Large intestine (tissue), 3 donors: ENCODE data around the gene RPS6KA4. TPM values are rescaled to one million over a fixed set of nuclear protein-coding genes. Genes with fewer than 3 reads are reported as not detected.

ENCODE experiments used
- DNase-seq, 2 donors: peaks; one replicate each; pipeline versions ENCODE4 v3.0.0 to v3.0.0-alpha.2; 2013
- H3K27ac ChIP-seq: one replicate; pipeline ENCODE4 v1.5.1; 2013; ENCODE audit warnings: low read length
- H3K27me3 ChIP-seq: 2 replicates; pipeline ENCODE4 v1.6.1; 2013; ENCODE audit warnings: low read length; ENCODE audit not compliant: control insufficient read depth, insufficient read depth
- H3K36me3 ChIP-seq: 2 replicates; pipeline ENCODE4 v1.6.1; 2013; ENCODE audit warnings: low read length; ENCODE audit not compliant: control insufficient read depth, insufficient read depth
- H3K4me1 ChIP-seq: one replicate; pipeline ENCODE4 v1.6.1; 2013; ENCODE audit warnings: low read length; ENCODE audit not compliant: control insufficient read depth, insufficient read depth
- H3K4me3 ChIP-seq: one replicate; pipeline ENCODE4 v1.5.1; 2013; ENCODE audit warnings: low read length
- H3K9me3 ChIP-seq: one replicate; pipeline ENCODE4 v1.6.1; 2013; ENCODE audit warnings: mild to moderate bottlenecking, low read depth, low read length, moderate library complexity; ENCODE audit not compliant: control insufficient read depth
- WGBS: methylation state at CpG from one replicate; pipeline ENCODE4 v1.1.5; 2013; ENCODE audit warnings: low lambda C conversion rate; ENCODE audit not compliant: insufficient coverage; 5-methylcytosine and 5-hydroxymethylcytosine counted together
- polyA plus RNA-seq: library from polyadenylated mRNA; unstranded; fragments of 120-200 nt; gene quantifications from one replicate; pipeline ENCODE4 v1.2.1, GENCODE V29; 2013

The RPS6KA4 gene
- polyA plus RNA-seq, 1 donor, result 25.8 TPM

DNA sequence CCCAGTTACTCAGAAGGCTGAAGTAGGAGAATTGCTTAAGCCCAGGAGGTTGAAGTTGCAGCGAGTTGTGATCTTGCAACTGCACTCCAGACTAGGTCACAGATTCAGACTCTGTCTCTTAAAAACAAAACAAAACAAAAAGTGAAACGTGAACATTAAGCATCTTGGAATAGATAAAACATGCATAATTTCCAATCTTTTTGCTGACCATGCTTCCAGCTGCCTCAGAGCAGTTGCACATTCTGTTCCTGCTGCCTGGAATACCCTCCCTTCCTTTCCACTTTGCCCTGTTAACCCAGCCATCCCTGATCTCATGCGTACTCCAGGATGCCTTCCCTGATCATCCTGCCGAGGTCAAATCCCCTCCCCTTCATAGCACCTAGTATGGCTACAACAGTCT is 19.7 kb upstream of the RPS6KA4 start:
- no CpG with 5 or more reads among the region's 4 CpGs for WGBS
- no peak overlapping the region for H3K4me3 ChIP-seq
- H3K9me3 ChIP-seq, result peaks cover 4% of the 10 kb centered on the region
- H3K36me3 ChIP-seq, result no peaks in the 10 kb centered on the region
- peaks cover 16% of the 10 kb centered on the region for H3K27me3 ChIP-seq
- peaks cover 38% of the 10 kb centered on the region for H3K4me1 ChIP-seq
- DNase-seq, result no peak
- H3K27ac ChIP-seq, result no peak overlapping the region

DNA sequence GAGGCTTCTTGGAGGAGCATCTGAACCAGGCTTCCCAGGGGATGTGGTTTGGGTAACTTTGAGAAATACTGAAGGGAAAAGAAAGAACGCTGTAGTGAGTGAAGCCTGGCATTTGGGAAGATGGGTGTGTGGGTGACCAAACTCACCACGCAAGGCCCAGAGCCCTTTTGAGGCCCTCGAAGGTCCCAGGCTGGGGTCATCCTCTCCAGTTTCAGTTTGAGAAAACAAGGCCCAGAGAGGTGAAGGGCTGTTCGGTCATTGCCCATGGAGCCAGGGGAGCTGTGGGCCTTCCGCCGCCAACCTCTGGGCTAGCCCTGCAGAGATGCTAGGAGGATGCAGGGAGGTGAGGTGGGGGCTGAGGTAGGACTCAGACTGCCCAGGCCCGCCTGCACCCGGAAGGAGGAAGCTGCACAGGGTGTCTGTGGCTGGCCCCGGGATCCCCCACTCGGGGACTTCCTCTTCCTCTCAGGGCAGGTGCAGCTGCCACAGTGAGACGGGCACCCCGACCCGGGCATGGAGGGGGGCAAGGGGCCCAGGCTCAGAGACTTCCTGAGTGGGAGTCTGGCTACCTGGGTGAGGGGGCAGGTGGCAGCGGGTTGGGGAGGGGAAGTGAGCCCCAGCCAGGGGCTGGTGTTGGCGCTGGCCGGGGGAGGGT is 19.1 kb upstream of the RPS6KA4 start, which contains the start of gene CCDC88B:
Gene CCDC88B (plus strand): TSS at position 451 of the 655 bp plus-strand sequence. CDS start 63 bp downstream, at position 514.
- Histone ChIP-seq H3K4me3 (no peak within 1 kb of the TSS), H3K36me3 (no peaks in the 10 kb centered on the region), H3K4me1 (peaks cover 36% of the 10 kb centered on the region), H3K27me3 (peaks cover 16% of the 10 kb centered on the region), H3K9me3 (peaks cover 4% of the 10 kb centered on the region), H3K27ac (no peak within 1 kb of the TSS)
- DNase-seq, result no peak
- no CpG with 5 or more reads among the region's 16 CpGs for WGBS

DNA sequence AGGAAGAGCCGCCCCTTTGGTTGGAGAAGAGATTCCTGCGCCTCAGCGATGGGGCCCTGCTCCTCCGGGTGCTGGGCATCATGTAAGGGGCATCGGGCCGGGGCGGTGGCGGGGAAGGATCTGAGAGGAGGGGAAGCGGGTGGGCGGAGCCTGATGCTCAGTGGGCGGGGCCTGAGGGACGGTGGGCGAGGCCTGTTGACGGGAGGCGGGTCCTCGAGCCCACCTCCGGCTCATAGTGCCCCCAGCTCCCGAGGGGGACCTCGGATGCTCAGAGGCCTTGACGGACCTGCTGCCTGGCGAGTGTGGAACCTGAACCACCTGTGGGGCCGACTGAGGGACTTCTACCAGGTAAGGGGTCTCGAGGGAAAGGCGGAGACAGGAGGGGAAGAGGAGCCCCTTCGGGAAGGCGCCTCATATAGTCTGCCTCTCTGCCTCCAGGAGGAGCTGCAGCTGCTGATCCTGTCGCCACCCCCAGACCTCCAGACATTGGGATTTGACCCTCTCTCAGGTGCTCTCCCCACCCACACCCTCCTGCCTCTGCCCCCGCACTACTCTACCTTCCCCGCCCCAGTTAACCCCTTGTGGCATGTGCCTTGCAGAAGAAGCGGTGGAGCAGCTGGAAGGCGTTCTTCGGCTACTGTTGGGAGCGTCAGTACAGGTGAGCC is 18.2 kb upstream of the RPS6KA4 start:
- WGBS, result no CpG with 5 or more reads among the region's 33 CpGs
- Histone ChIP-seq H3K9me3 (peaks cover 4% of the 10 kb centered on the region), H3K4me1 (peaks cover 31% of the 10 kb centered on the region), H3K36me3 (no peaks in the 10 kb centered on the region), H3K27ac (no peak overlapping the region), H3K27me3 (peaks cover 16% of the 10 kb centered on the region), H3K4me3 (no peak overlapping the region)
- no peak for DNase-seq

DNA sequence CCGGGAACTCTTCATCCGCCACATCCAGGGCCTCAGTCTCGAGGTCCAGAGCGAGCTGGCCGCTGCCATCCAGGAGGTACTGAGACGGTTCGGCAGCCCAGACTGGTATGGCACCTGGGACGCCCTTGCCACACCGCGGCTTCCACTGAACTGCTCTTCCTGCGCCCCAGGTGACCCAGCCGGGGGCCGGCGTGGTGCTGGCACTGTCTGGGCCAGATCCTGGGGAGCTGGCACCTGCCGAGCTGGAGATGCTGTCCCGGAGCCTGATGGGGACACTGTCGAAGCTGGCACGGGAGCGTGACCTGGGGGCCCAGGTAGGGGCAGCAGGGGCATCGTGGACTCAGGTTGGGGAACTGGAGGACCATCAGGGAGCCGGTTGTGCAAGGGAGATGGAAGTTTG is 17.5 kb upstream of the RPS6KA4 start:
- WGBS, result no CpG with 5 or more reads among the region's 21 CpGs
- Histone ChIP-seq H3K27me3 (peaks cover 16% of the 10 kb centered on the region), H3K4me1 (peaks cover 31% of the 10 kb centered on the region), H3K9me3 (peaks cover 4% of the 10 kb centered on the region), H3K27ac (no peak overlapping the region), H3K36me3 (no peaks in the 10 kb centered on the region), H3K4me3 (no peak overlapping the region)
- no peak for DNase-seq

DNA sequence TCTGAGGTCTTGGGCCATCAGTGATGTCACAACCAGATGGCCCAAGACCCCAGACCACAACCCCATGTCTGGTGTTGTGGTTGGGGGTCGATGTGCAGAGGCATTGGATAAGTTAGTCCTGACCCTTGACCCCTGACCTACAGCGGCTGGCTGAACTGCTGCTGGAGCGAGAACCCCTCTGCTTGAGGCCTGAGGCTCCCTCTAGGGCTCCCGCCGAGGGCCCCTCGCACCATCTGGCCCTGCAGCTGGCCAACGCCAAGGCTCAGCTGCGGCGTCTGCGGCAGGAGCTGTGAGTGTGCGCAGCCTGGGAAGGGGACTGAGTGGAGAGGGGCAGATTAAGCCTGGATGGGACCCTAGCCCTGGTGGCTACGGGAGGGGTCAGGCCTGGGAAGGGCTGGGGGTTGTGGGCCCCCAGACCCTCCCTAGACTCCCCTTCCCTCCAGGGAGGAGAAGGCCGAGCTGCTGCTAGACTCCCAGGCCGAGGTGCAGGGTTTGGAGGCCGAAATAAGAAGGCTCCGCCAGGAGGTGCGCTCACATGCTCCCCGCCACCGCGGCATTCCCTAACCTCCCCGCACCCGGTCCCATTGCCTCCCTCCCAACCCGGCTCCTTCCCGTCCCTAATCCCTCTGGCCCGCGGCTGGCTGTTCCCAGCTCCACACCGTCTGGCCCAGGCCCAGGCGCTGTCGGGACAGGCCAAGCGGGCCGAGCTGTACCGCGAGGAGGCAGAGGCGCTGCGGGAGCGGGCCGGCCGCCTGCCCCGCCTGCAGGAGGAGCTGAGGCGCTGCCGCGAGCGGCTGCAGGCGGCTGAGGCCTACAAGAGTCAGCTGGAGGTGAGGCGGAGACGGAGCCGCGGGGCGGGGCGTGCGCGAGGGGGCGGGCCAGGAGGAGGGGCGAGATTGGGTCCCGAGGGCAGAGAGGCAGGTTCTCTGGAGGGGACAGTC is 16.8 kb upstream of the RPS6KA4 start:
- Histone ChIP-seq H3K4me3 (peak overlapping the region; percentile 43), H3K27me3 (peaks cover 16% of the 10 kb centered on the region), H3K36me3 (no peaks in the 10 kb centered on the region), H3K9me3 (peaks cover 4% of the 10 kb centered on the region), H3K4me1 (peaks cover 31% of the 10 kb centered on the region), H3K27ac (peak overlapping the region; percentile 14)
- 40% methylated on average over 1 of the region's 55 CpGs for WGBS
- DNase-seq, result peak; percentile 88 to 92

DNA sequence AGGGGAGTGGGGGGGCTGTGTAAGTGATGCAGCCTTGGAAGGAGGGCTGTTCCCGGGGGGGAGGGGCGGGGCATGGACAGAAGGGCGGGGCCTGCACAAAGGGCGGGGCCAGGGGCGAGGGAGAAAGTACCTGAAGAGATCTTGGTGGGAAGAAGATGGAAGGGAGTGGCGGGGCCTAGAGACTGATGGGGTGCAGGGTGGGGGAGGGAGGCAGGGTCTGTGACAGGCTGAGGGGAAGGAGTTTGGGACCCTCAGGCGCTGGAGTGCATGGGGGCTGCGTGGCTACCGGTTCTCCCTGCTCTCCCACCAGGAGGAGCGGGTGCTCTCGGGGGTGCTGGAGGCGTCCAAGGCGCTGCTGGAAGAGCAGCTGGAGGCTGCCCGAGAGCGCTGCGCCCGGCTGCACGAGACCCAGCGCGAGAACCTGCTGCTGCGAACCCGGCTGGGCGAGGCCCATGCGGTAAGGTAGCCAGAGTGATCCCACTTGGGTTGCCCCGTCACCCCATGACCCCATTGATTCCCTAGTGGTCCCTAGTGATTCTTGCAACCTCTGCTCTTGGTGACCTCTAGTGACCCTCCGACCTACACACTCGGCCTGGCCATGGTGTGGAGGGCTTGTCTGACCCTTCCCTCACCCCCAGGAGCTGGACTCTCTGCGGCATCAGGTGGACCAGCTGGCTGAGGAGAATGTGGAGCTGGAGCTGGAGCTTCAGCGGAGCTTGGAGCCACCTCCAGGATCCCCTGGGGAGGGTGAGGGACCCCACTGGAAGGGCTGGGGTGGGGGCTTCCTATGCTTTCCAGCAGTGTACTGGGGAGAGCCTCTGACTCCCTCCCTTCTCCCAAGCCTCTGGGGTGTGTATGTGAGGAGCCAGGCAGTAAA is 15.9 kb upstream of the RPS6KA4 start:
- H3K9me3 ChIP-seq, result peaks cover 4% of the 10 kb centered on the region
- peaks cover 16% of the 10 kb centered on the region for H3K27me3 ChIP-seq
- no peaks in the 10 kb centered on the region for H3K36me3 ChIP-seq
- H3K4me3 ChIP-seq, result peak overlapping the region; percentile 10
- H3K4me1 ChIP-seq, result peaks cover 31% of the 10 kb centered on the region
- DNase-seq, result no peak
- no peak overlapping the region for H3K27ac ChIP-seq
- WGBS, result no CpG with 5 or more reads among the region's 29 CpGs

DNA sequence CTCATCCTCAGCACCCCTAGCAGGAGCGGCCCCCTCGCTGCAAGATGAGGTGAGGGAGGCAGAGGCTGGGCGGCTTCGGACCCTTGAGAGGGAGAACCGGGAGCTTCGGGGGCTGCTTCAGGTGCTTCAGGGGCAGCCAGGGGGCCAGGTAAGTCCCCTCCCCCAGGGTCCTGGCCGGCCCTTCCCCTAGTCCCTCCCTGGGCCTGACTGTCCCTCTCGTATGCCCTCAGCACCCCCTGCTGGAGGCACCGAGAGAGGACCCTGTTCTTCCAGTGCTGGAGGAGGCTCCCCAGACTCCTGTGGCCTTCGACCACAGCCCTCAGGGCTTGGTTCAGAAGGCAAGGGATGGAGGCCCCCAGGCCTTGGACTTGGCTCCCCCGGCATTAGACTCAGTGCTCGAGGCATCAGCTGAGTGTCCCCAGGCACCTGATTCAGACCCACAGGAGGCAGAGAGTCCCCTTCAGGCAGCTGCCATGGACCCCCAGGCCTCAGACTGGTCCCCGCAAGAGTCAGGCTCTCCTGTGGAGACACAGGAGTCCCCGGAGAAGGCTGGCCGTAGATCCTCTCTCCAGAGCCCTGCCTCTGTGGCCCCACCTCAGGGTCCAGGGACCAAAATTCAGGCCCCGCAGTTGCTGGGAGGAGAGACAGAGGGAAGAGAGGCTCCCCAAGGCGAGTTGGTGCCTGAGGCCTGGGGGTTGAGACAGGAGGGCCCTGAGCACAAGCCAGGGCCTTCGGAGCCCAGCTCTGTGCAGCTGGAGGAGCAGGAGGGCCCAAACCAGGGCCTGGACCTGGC is 15.0 kb upstream of the RPS6KA4 start:
- peaks cover 4% of the 10 kb centered on the region for H3K9me3 ChIP-seq
- peaks cover 16% of the 10 kb centered on the region for H3K27me3 ChIP-seq
- peak overlapping the region; percentile 2 for H3K27ac ChIP-seq
- peak; percentile 69 to 76 for DNase-seq
- WGBS, result no CpG with 5 or more reads among the region's 18 CpGs
- no peak overlapping the region for H3K4me3 ChIP-seq
- peaks cover 31% of the 10 kb centered on the region for H3K4me1 ChIP-seq
- H3K36me3 ChIP-seq, result no peaks in the 10 kb centered on the region

DNA sequence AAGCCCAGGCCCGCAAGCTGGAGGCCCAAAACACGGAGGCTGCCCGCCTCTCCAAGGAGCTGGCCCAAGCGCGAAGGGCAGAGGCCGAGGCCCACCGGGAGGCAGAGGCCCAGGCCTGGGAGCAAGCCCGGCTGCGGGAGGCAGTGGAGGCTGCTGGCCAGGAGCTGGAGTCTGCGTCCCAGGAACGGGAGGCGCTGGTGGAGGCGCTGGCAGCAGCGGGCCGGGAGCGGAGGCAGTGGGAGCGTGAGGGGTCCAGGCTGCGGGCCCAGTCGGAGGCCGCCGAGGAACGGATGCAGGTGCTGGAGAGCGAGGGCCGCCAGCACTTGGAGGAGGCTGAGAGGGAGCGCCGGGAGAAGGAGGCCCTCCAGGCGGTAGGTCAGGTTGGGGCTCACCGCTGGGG is 14.2 kb upstream of the RPS6KA4 start:
- Histone ChIP-seq H3K27me3 (peaks cover 16% of the 10 kb centered on the region), H3K36me3 (no peaks in the 10 kb centered on the region), H3K27ac (no peak overlapping the region), H3K4me1 (peaks cover 31% of the 10 kb centered on the region), H3K4me3 (no peak overlapping the region), H3K9me3 (peaks cover 4% of the 10 kb centered on the region)
- WGBS, result no CpG with 5 or more reads among the region's 28 CpGs
- DNase-seq, result no peak

DNA sequence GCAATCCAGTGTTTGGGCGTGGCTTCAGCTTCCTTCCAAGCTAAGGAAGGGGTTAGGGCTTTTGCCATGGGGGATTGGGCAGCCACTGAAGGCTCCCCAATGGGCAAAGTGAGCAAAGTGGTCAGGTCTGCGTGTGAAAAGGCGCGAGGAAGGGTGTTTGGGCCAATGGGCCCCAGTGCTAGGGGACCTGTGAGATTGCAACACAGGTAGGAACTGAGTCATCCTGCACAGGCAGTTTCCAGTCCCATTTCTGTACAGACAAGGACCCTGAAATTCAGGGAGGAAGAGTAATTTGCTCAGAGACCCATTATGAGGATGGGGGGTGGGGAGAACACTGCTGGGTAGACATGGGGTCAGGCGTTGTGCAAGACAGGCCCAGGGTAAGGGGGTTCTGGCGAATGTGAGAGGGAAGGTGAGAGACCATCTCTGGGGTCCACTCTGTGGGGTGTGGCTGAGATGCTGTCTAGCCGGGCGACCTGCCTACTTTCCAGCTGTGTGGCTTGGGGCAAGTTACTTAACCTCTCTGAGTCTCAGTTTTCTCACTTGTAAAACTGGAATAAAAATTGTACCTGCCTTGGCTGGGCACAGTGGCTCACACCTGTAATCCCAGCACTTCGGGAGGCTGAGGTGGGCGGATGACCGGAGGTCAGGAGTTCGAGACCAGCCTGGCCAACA is 11.6 kb upstream of the RPS6KA4 start:
- Histone ChIP-seq H3K36me3 (no peaks in the 10 kb centered on the region), H3K4me3 (no peak overlapping the region), H3K27me3 (no peaks in the 10 kb centered on the region), H3K4me1 (peaks cover 17% of the 10 kb centered on the region), H3K27ac (no peak overlapping the region), H3K9me3 (no peaks in the 10 kb centered on the region)
- no peak for DNase-seq
- WGBS, result no CpG with 5 or more reads among the region's 12 CpGs
